ENCODE data around the gene TMX2.

DNA sequence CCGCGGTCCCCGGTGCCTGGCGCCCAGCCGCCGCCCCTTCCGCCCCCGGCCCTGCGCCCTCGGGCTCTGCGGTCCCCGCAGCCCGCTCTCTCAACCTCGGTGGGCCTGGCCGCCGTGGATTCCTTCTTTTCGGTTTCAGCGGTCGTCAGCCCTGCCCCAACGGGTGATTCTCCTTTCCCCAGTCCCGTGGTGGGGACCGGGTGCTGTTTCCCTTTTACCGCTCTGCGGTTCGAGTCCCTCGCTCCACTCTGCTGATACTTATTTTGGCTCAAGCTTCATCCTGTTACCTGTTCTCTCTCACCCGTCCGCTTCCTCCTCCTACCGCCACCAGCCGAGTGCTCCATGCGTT lies 44.0 kb upstream of the TMX2 start:
- TF ChIP-seq SNAI2 (CRISPR knock-in tag; IDR thresholded peaks at IDR 0.05): no peak
- no peak for TF ChIP-seq ARNTL (CRISPR knock-in tag; IDR thresholded peaks at IDR 0.05; ENCODE audit: borderline replicate concordance, low read depth)
- TF ChIP-seq ZFP3 (CRISPR knock-in tag; IDR thresholded peaks at IDR 0.05): no peak
- no peak for TF ChIP-seq ISL1 (CRISPR knock-in tag; IDR thresholded peaks at IDR 0.05)
- TF ChIP-seq, protein P1, sequence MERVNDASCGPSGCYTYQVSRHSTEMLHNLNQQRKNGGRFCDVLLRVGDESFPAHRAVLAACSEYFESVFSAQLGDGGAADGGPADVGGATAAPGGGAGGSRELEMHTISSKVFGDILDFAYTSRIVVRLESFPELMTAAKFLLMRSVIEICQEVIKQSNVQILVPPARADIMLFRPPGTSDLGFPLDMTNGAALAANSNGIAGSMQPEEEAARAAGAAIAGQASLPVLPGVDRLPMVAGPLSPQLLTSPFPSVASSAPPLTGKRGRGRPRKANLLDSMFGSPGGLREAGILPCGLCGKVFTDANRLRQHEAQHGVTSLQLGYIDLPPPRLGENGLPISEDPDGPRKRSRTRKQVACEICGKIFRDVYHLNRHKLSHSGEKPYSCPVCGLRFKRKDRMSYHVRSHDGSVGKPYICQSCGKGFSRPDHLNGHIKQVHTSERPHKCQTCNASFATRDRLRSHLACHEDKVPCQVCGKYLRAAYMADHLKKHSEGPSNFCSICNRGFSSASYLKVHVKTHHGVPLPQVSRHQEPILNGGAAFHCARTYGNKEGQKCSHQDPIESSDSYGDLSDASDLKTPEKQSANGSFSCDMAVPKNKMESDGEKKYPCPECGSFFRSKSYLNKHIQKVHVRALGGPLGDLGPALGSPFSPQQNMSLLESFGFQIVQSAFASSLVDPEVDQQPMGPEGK (CRISPR knock-in tag; IDR thresholded peaks at IDR 0.05; ENCODE audit: borderline replicate concordance): no peak
- no peak for TF ChIP-seq TOX (CRISPR knock-in tag; IDR thresholded peaks at IDR 0.05; ENCODE audit: borderline replicate concordance)
- TF ChIP-seq ZNF8 (CRISPR knock-in tag; IDR thresholded peaks at IDR 0.05): no peak
- TF ChIP-seq BACH2 (CRISPR knock-in tag; IDR thresholded peaks at IDR 0.05; ENCODE audit: borderline replicate concordance): no peak
